Fibroblast of the aortic adventitia (primary cell): Measurements from ENCODE around the gene KLHL40. TPM values are rescaled to one million over a fixed set of nuclear protein-coding genes. Genes with fewer than 3 reads are reported as not detected.

Experiments
- DNase-seq: peaks from one replicate; pipeline ENCODE4 v3.0.0-alpha.2; 2010; ENCODE audit warnings: low read depth
- H3K4me3 ChIP-seq: 2 replicates; pipeline ENCODE4 v1.5.1; 2011; ENCODE audit warnings: low read depth, mild to moderate bottlenecking, control low read depth, low read length, moderate library complexity
- total RNA-seq: library from RNA; depleted of rRNA; stranded (reverse); fragments of >200 nt; gene quantifications from 2 replicates; pipeline ENCODE4 v1.2.3, GENCODE V29; 2012; ENCODE audit warnings: low replicate concordance
- TF ChIP-seq, protein P1 (sequence below): IDR thresholded peaks from 2 replicates; pipeline ENCODE4 v1.5.1; 2011; ENCODE audit warnings: mild to moderate bottlenecking, low read length, control low read depth, inconsistent platforms; ENCODE audit not compliant: insufficient read depth

Gene KLHL40
- total RNA-seq, 1 donor = not detected

DNA sequence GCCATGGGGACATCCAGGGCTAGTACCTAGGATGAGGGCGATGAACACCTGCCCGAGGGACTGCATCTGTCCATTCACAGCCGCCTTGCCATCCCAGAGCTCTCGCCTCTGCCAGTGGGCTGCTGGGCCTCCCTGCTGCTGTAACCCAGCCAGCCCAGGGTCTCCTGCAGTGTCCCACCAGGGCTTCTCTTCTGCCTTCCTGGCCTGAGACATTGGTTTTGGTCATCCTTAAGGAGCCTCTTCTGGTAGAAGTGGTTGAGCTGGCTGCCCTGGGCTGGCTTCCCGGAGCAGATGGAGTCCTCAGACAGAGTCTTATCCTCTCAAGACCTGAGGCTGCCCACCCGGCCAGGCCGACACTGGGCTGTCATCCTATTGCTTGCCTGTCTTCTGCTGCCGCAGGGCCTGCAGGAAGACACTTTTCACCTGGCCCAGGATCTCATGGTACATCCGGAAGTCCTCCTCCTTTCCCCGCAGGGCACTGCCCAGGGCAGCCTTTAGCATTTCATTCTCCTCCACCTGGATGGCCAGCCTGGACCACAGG, 23.3 kb downstream of the KLHL40 start:
- no peak overlapping the region for H3K4me3 ChIP-seq
- TF ChIP-seq, protein P1, sequence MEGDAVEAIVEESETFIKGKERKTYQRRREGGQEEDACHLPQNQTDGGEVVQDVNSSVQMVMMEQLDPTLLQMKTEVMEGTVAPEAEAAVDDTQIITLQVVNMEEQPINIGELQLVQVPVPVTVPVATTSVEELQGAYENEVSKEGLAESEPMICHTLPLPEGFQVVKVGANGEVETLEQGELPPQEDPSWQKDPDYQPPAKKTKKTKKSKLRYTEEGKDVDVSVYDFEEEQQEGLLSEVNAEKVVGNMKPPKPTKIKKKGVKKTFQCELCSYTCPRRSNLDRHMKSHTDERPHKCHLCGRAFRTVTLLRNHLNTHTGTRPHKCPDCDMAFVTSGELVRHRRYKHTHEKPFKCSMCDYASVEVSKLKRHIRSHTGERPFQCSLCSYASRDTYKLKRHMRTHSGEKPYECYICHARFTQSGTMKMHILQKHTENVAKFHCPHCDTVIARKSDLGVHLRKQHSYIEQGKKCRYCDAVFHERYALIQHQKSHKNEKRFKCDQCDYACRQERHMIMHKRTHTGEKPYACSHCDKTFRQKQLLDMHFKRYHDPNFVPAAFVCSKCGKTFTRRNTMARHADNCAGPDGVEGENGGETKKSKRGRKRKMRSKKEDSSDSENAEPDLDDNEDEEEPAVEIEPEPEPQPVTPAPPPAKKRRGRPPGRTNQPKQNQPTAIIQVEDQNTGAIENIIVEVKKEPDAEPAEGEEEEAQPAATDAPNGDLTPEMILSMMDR = no peak
- DNase-seq = no peak

DNA sequence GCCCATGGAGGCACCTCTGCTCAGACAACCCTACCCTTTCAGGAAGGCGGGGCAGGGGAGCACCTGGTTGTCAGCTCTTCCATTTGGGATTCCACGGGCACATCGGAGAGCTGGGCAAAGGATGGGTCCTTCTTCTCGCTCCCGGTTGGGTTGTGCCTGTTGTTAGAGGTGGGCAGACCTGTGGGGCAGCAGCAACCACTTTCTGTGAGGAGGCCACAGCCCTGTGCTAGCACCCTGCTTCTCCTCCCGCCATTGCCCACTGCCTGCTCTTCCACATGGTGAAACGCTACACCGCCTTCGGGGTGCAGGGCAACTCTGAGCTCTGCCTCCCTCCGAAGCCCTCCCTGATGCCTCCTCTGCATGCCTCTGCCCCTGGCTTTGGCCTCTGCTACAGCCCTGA, 24.3 kb downstream of the KLHL40 start:
- DNase-seq = no peak
- TF ChIP-seq, protein P1 = no peak
- no peak overlapping the region for H3K4me3 ChIP-seq

DNA sequence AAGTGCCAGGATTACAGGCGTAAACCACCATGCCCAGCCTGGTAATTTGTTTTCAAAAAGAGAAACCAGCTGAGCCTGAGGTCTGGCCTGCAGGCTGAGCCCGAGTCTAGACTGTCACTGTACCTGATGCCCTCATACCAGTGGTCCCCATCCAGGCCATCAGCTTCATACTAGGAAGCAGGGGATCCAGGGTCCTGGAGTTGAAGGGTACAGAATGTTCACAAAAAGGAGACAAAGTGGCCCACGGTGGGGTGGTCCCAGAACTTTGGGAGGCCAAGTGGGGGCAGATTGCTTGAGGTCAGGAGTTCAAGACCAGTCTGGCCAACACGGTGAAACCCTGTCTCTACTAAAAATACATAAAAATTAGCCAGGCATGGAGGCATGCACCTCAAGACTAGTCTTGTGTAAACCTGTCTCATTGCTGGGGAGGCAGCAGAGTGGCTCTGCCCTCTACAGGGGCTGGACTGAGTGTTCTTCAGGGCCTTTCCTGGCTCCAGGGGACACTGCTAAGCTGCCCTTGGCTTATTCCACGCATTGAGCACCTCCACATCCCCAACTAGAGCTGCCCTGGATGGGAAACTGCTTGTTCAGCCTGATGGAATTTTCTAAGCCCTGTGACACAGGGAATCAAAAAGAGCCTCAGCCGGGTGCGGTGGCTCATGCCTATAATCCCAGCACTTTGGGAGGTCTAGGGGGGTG, 25.1 kb downstream of the KLHL40 start:
- TF ChIP-seq, protein P1 = no peak
- no peak for DNase-seq
- no peak overlapping the region for H3K4me3 ChIP-seq

DNA sequence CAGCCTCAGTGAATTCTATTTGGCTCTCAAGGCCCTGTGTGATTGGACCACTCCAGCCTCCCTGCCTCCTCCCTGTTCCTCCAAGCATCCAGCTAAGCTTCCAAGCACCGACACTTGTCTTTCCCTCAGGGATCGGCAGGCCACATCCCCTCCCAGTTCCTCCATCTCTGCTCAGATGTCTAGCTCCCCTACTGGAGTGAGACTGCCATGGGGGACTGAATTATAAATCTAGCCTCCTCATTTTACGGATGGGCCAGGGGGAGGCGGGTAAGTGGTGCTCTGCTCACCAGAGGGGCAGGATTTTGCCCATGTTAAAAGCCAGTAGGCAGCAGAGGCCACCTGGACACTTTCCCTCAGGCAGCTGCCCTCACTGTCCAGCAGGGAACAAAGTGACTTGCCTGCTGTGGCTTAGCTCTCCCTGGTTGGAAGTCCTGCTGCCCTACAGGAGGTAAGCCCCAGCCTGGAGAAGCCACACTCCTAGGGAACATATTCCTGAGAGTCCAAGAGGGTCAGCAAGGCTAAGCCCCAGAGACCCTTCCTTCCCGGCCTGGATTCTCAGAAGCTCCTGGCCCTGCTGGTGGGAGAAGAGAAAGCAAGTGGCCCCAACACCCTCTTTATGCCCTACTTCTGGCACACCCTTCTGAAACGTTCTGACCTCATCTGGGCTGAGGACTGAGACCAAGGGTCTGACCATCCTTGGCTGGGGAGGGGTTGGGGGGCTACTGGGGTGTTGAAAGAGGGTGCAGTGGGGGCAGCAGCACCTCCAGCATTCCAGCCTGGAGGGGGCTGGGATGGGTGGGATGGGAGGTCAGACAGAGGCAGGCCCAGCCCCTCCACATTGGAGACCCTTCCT, 26.4 kb downstream of the KLHL40 start:
- DNase-seq = no peak
- H3K4me3 ChIP-seq = no peak overlapping the region
- TF ChIP-seq, protein P1 = peak; percentile 26

DNA sequence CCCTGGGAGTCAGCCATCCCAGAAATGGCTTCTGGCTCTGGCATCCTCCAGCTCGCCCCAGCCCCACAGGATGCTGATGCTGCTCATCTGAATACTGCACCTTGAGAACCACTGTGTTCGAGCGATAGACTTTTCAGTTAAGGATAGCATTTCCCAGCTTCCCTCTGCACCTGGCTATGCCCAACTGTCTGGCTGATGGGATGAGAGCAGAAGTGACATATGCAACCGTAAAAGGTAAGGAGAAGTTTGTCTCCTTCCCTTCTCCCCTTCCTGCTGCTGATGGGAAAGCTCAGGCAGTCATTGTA, 27.0 kb downstream of the KLHL40 start:
- TF ChIP-seq, protein P1 = no peak
- no peak overlapping the region for H3K4me3 ChIP-seq
- no peak for DNase-seq

DNA sequence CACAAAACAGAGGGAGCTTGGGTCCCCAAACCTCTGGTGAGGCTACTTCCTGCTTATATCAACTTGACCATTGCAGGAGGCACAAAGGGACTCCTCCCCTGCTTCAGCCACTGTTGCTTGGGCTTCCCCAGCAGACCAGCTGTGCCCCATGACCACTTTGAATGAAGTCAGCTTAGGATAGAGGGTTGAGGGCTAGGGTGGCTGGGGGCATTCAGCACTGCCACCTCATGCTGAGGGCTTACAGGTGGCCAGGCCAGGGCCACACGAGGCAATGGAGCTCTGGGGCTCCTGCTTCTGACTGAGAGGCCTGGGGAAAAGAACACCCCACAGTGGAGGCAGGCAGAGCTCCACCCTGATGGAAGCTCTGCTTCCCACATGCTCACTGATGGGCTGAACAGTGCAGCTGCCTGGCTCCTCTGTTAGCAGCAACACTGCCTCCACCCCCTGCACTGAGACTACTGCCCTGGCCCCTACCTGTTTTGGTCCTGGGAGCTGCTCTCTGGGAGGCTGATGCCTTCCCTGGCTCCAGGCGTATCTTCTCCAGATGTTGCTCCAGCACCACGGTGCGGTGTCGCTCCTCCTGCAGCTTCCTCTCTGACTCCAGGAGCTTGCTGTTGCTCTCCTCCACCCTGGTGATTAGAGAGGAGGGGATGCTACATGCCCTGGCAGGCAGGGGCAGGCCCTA, 27.5 kb downstream of the KLHL40 start:
- no peak for DNase-seq
- TF ChIP-seq, protein P1 = no peak
- H3K4me3 ChIP-seq = no peak overlapping the region
